ENCODE results near the gene ABR.

The ABR gene

DNA sequence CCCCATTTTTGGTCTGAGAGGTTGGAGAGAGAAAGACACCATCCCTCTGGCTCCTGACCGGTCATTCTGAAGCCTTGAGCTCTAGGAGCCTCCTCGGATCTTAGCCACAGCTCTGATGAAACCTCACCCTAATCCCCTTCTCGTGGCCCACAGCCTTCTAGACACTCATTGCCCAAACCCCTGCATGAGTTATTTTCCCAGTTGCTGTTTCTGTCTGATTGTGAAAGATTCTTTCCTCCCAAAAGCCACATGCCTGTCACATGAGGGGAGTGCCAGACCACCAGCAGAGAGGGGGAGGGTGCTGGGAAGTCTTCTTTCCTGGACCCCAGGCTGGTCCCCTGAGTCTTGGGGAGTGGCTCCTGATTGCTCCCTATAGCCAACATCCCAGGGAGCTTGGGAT is 17.6 kb upstream of the ABR start:
- H3K79me1 ChIP-seq (replicated peaks; ENCODE audit: low read length, poor library complexity, severe bottlenecking): no peaks in the 10 kb centered on the region
- H4K91ac ChIP-seq (ENCODE audit: low read length): peak overlapping the region; percentile 93
- H3K4me1 ChIP-seq (ENCODE audit: control insufficient read depth, insufficient read depth, low read depth, low read length): peaks cover 14% of the 10 kb centered on the region
- peak overlapping the region; percentile 73 for H4K8ac ChIP-seq (ENCODE audit: low read length)
- no peak overlapping the region for H2AFZ ChIP-seq (ENCODE audit: low read depth, low read length)
- H3K9me3 ChIP-seq (ENCODE audit: control insufficient read depth, low read length): no peaks in the 10 kb centered on the region
- peak overlapping the region; percentile 19 for H2AK5ac ChIP-seq (ENCODE audit: low read length, severe bottlenecking)
- no peak overlapping the region for H2BK5ac ChIP-seq (ENCODE audit: low read depth, low read length, poor library complexity, severe bottlenecking)
- no peak overlapping the region for H3K27ac ChIP-seq (ENCODE audit: low read length, poor library complexity, severe bottlenecking)
- peak overlapping the region in 1 of 2 experiments; percentile 56 for H3K23ac ChIP-seq (ENCODE audit: low read length in 2 of 2)
- peak; percentile 89 for DNase-seq
- no peak overlapping the region for H2BK15ac ChIP-seq (ENCODE audit: low read depth, poor library complexity, severe bottlenecking)
- peak overlapping the region; percentile 70 for H3K9ac ChIP-seq (ENCODE audit: low read length)
- 66% methylated on average over 2 of the region's 3 CpGs for WGBS
- H3K4ac ChIP-seq (ENCODE audit: low read depth in 1 of 2, low read length in 2 of 2): peak overlapping the region in 1 of 2 experiments; percentile 59
- no peaks in the 10 kb centered on the region for H3K27me3 ChIP-seq (ENCODE audit: control insufficient read depth in 1 of 2, insufficient read depth in 1 of 2, low read length in 2 of 2)
- H3K36me3 ChIP-seq (ENCODE audit: control insufficient read depth in 1 of 2, insufficient read depth in 2 of 2, low read depth in 1 of 2, low read length in 2 of 2): no peaks in the 10 kb centered on the region
- peak overlapping the region; percentile 81 to 90 for H3K18ac ChIP-seq (ENCODE audit: low read depth in 1 of 2, low read length in 2 of 2)
- no peak overlapping the region for H3K14ac ChIP-seq (ENCODE audit: low read length in 2 of 2)
- H3K4me3 ChIP-seq (ENCODE audit: insufficient read depth in 1 of 2, low read depth in 1 of 2, low read length in 2 of 2): no peak overlapping the region
- no peak overlapping the region for H3K4me2 ChIP-seq (ENCODE audit: low read length, poor library complexity, severe bottlenecking)
- peak overlapping the region; percentile 69 to 92 for H2BK12ac ChIP-seq (ENCODE audit: low read length in 2 of 2)
- H2BK120ac ChIP-seq (ENCODE audit: low read depth, low read length): no peak overlapping the region

DNA sequence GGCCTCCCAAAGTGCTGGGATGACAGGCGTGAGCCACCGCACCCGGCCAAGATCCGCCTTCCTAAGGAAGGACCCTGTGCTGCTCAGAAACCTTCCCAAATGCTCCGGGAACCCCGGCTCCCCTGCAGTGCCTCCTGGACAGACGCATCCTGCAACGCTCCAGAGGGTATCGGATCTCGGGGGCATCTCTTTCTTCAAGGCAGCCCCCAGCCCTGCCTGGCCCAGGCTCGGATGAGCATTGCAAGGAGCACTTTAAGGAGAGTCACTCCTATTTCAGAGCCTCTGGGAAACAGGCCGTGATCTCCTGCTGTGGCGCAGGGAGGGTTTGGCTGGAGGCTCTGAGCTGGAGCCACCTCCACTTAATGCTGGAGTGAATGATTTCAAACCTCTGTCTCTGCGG is 17.2 kb upstream of the ABR start:
- H3K14ac ChIP-seq (ENCODE audit: low read length in 2 of 2): no peak overlapping the region
- H3K36me3 ChIP-seq (ENCODE audit: control insufficient read depth in 1 of 2, insufficient read depth in 2 of 2, low read depth in 1 of 2, low read length in 2 of 2): no peaks in the 10 kb centered on the region
- H3K27ac ChIP-seq (ENCODE audit: low read length, poor library complexity, severe bottlenecking): no peak overlapping the region
- H3K9me3 ChIP-seq (ENCODE audit: control insufficient read depth, low read length): no peaks in the 10 kb centered on the region
- DNase-seq: no peak
- no peak overlapping the region for H2BK120ac ChIP-seq (ENCODE audit: low read depth, low read length)
- H2BK15ac ChIP-seq (ENCODE audit: low read depth, poor library complexity, severe bottlenecking): no peak overlapping the region
- H2AK5ac ChIP-seq (ENCODE audit: low read length, severe bottlenecking): peak overlapping the region; percentile 26
- H3K4ac ChIP-seq (ENCODE audit: low read depth in 1 of 2, low read length in 2 of 2): peak overlapping the region in 1 of 2 experiments; percentile 32
- peak overlapping the region; percentile 70 for H3K9ac ChIP-seq (ENCODE audit: low read length)
- no peak overlapping the region for H3K4me3 ChIP-seq (ENCODE audit: insufficient read depth in 1 of 2, low read depth in 1 of 2, low read length in 2 of 2)
- peak overlapping the region; percentile 59 to 69 for H2BK12ac ChIP-seq (ENCODE audit: low read length in 2 of 2)
- no peaks in the 10 kb centered on the region for H3K27me3 ChIP-seq (ENCODE audit: control insufficient read depth in 1 of 2, insufficient read depth in 1 of 2, low read length in 2 of 2)
- no peak overlapping the region for H4K8ac ChIP-seq (ENCODE audit: low read length)
- no peaks in the 10 kb centered on the region for H3K79me1 ChIP-seq (replicated peaks; ENCODE audit: low read length, poor library complexity, severe bottlenecking)
- no peak overlapping the region for H2BK5ac ChIP-seq (ENCODE audit: low read depth, low read length, poor library complexity, severe bottlenecking)
- H3K23ac ChIP-seq (ENCODE audit: low read length in 2 of 2): no peak overlapping the region
- no peak overlapping the region for H3K4me2 ChIP-seq (ENCODE audit: low read length, poor library complexity, severe bottlenecking)
- peak overlapping the region; percentile 52 to 54 for H3K18ac ChIP-seq (ENCODE audit: low read depth in 1 of 2, low read length in 2 of 2)
- H4K91ac ChIP-seq (ENCODE audit: low read length): no peak overlapping the region
- 91% methylated on average over 14 of the region's 14 CpGs for WGBS
- no peak overlapping the region for H2AFZ ChIP-seq (ENCODE audit: low read depth, low read length)
- peaks cover 14% of the 10 kb centered on the region for H3K4me1 ChIP-seq (ENCODE audit: control insufficient read depth, insufficient read depth, low read depth, low read length)

DNA sequence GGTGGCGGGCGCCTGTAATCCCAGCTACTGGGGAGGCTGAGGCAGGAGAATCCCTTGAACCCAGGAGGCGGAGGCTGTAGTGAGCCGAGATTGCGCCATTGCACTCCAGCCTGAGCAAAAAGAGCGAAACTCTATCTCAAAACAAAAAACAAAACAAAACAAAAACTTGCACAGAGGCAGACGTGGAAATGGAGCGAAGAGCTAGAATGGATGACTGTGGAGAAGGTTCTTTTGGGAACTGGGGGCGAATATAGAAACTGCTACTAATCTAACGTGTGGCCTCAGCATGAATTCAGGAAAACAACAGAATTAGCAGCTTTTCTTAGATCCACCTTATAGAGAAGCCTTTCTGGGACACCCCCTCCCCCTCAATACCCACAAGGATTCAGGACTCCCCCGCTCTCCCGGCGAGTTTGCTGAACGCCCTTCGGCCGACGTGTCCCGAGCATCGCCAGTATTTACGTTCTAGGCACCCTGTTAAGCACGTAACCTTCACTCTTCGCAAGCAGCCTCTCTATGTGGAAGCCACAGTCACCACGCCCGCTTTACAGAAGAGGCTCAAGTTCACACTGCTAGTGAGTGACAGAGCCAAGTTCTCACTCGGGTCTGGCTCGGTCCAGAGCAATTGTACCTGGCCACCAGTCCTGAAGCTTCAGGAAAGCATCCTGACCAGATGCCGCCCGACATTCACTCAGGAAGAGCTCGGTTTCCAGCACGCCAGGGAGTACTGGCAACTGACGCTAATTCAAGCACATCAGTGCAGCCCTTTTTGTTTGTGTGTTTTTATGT is 13.3 kb upstream of the ABR start:
- no peak overlapping the region for H3K27ac ChIP-seq (ENCODE audit: low read length, poor library complexity, severe bottlenecking)
- H3K14ac ChIP-seq (ENCODE audit: low read length in 2 of 2): no peak overlapping the region
- H3K4ac ChIP-seq (ENCODE audit: low read depth in 1 of 2, low read length in 2 of 2): no peak overlapping the region
- 88% methylated on average over 25 of the region's 31 CpGs for WGBS
- H3K9ac ChIP-seq (ENCODE audit: low read length): no peak overlapping the region
- H3K9me3 ChIP-seq (ENCODE audit: control insufficient read depth, low read length): no peaks in the 10 kb centered on the region
- H2BK15ac ChIP-seq (ENCODE audit: low read depth, poor library complexity, severe bottlenecking): no peak overlapping the region
- H3K4me3 ChIP-seq (ENCODE audit: insufficient read depth in 1 of 2, low read depth in 1 of 2, low read length in 2 of 2): no peak overlapping the region
- H2BK120ac ChIP-seq (ENCODE audit: low read depth, low read length): no peak overlapping the region
- H4K8ac ChIP-seq (ENCODE audit: low read length): no peak overlapping the region
- peaks cover 0 to 7% of the 10 kb centered on the region in 2 experiments for H3K27me3 ChIP-seq (ENCODE audit: control insufficient read depth in 1 of 2, insufficient read depth in 1 of 2, low read length in 2 of 2)
- no peak overlapping the region for H2BK5ac ChIP-seq (ENCODE audit: low read depth, low read length, poor library complexity, severe bottlenecking)
- no peak overlapping the region for H2AFZ ChIP-seq (ENCODE audit: low read depth, low read length)
- peaks cover 22% of the 10 kb centered on the region for H3K4me1 ChIP-seq (ENCODE audit: control insufficient read depth, insufficient read depth, low read depth, low read length)
- H3K18ac ChIP-seq (ENCODE audit: low read depth in 1 of 2, low read length in 2 of 2): no peak overlapping the region
- H3K79me1 ChIP-seq (replicated peaks; ENCODE audit: low read length, poor library complexity, severe bottlenecking): no peaks in the 10 kb centered on the region
- no peak overlapping the region for H4K91ac ChIP-seq (ENCODE audit: low read length)
- no peak overlapping the region for H2BK12ac ChIP-seq (ENCODE audit: low read length in 2 of 2)
- H3K4me2 ChIP-seq (ENCODE audit: low read length, poor library complexity, severe bottlenecking): no peak overlapping the region
- no peaks in the 10 kb centered on the region for H3K36me3 ChIP-seq (ENCODE audit: control insufficient read depth in 1 of 2, insufficient read depth in 2 of 2, low read depth in 1 of 2, low read length in 2 of 2)
- H3K23ac ChIP-seq (ENCODE audit: low read length in 2 of 2): no peak overlapping the region
- no peak for DNase-seq
- no peak overlapping the region for H2AK5ac ChIP-seq (ENCODE audit: low read length, severe bottlenecking)

DNA sequence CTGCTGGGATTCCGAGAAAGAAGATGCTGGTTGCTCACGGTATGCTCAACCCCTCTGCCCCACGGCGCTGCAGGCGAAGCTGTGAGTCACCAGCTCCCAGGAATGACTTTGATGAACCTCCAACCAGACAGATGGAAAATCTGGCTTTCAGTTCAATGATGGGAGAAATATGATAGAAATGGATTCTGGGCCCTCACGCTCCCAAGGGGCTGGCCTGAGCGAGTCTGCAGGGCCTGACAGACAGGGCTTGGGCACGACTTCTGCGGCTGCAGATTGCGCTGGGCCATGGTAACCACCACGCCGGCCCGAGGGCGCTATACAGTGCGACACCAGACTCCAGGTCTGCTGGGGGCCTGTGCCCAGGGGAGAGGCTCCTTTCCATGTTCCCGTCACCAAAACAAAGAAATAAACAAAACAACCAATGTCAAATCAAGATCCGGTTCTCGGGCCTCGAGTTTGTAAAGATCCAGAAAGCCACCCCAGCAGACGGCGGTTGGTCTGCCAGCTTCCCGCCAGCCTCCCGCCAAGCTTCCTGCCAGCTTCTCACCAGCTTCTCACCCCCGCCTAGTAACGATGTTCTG is 11.1 kb upstream of the ABR start:
- H3K27ac ChIP-seq (ENCODE audit: low read length, poor library complexity, severe bottlenecking): no peak overlapping the region
- H3K23ac ChIP-seq (ENCODE audit: low read length in 2 of 2): no peak overlapping the region
- H2AFZ ChIP-seq (ENCODE audit: low read depth, low read length): no peak overlapping the region
- WGBS: 90% methylated on average over 25 of the region's 25 CpGs
- DNase-seq: no peak
- no peak overlapping the region for H4K8ac ChIP-seq (ENCODE audit: low read length)
- H3K4ac ChIP-seq (ENCODE audit: low read depth in 1 of 2, low read length in 2 of 2): no peak overlapping the region
- H3K27me3 ChIP-seq (ENCODE audit: control insufficient read depth in 1 of 2, insufficient read depth in 1 of 2, low read length in 2 of 2): peaks cover 0 to 7% of the 10 kb centered on the region in 2 experiments
- H3K4me3 ChIP-seq (ENCODE audit: insufficient read depth in 1 of 2, low read depth in 1 of 2, low read length in 2 of 2): no peak overlapping the region
- H2BK120ac ChIP-seq (ENCODE audit: low read depth, low read length): no peak overlapping the region
- no peaks in the 10 kb centered on the region for H3K9me3 ChIP-seq (ENCODE audit: control insufficient read depth, low read length)
- H3K4me1 ChIP-seq (ENCODE audit: control insufficient read depth, insufficient read depth, low read depth, low read length): peaks cover 23% of the 10 kb centered on the region
- H3K18ac ChIP-seq (ENCODE audit: low read depth in 1 of 2, low read length in 2 of 2): no peak overlapping the region
- H3K9ac ChIP-seq (ENCODE audit: low read length): no peak overlapping the region
- H3K36me3 ChIP-seq (ENCODE audit: control insufficient read depth in 1 of 2, insufficient read depth in 2 of 2, low read depth in 1 of 2, low read length in 2 of 2): no peaks in the 10 kb centered on the region
- H2BK12ac ChIP-seq (ENCODE audit: low read length in 2 of 2): no peak overlapping the region
- H2BK15ac ChIP-seq (ENCODE audit: low read depth, poor library complexity, severe bottlenecking): no peak overlapping the region
- H3K14ac ChIP-seq (ENCODE audit: low read length in 2 of 2): no peak overlapping the region
- no peak overlapping the region for H3K4me2 ChIP-seq (ENCODE audit: low read length, poor library complexity, severe bottlenecking)
- no peaks in the 10 kb centered on the region for H3K79me1 ChIP-seq (replicated peaks; ENCODE audit: low read length, poor library complexity, severe bottlenecking)
- no peak overlapping the region for H2BK5ac ChIP-seq (ENCODE audit: low read depth, low read length, poor library complexity, severe bottlenecking)
- H2AK5ac ChIP-seq (ENCODE audit: low read length, severe bottlenecking): no peak overlapping the region
- H4K91ac ChIP-seq (ENCODE audit: low read length): no peak overlapping the region
